ENCODE data around the gene SPTBN1. TPM values are rescaled to one million over a fixed set of nuclear protein-coding genes. Genes with fewer than 3 reads are reported as not detected.

SPTBN1 gene
- total RNA-seq, 1 donor from 2014 or later = 224 TPM

DNA sequence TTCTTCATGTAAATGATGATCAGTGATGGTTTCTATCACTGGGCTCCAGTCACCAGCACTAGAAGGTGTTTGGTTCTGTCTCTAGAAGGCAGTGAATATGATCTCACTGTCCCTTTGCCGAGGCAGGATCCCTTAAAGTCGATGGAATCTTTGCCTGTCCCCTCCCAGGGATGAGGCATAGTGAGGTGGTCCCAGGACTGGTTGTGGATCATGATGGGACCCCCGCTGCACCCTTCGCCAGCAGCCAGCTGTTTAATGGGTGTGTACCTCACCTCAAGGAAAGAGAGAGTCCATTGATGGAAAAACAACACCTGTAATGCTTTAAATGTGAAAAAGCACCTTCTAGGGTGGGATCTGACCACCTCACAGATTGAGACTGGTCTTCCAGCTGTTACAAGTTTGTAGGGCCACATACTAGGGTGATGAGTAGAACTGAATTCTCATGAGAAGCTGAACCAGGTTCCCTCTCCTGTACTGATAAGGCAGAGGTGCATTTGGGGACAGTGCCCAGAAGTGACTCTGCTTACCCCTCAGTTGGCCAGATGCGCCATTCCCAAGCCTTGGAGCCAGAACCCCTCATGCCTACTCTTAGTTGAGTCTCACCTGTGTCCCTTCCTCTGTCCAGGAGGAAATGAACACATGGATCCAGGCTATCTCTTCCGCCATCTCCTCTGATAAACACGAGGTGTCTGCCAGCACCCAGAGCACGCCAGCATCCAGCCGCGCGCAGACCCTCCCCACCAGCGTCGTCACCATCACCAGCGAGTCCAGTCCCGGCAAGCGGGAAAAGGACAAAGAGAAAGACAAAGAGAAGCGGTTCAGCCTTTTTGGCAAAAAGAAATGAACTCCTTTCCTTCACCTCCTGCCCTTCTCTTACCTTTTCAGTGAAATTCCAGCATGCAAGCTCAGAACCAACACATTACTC is 211.9 kb downstream of the SPTBN1 start:
- DNase-seq (ENCODE audit: low read depth) = no peak
- no peak overlapping the region for H3K4me3 ChIP-seq (ENCODE audit: low read depth, low read length)
- TF ChIP-seq, protein P1, sequence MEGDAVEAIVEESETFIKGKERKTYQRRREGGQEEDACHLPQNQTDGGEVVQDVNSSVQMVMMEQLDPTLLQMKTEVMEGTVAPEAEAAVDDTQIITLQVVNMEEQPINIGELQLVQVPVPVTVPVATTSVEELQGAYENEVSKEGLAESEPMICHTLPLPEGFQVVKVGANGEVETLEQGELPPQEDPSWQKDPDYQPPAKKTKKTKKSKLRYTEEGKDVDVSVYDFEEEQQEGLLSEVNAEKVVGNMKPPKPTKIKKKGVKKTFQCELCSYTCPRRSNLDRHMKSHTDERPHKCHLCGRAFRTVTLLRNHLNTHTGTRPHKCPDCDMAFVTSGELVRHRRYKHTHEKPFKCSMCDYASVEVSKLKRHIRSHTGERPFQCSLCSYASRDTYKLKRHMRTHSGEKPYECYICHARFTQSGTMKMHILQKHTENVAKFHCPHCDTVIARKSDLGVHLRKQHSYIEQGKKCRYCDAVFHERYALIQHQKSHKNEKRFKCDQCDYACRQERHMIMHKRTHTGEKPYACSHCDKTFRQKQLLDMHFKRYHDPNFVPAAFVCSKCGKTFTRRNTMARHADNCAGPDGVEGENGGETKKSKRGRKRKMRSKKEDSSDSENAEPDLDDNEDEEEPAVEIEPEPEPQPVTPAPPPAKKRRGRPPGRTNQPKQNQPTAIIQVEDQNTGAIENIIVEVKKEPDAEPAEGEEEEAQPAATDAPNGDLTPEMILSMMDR (conservative IDR thresholded peaks at IDR 0.05; ENCODE audit: low read depth, low read length) = no peak

DNA sequence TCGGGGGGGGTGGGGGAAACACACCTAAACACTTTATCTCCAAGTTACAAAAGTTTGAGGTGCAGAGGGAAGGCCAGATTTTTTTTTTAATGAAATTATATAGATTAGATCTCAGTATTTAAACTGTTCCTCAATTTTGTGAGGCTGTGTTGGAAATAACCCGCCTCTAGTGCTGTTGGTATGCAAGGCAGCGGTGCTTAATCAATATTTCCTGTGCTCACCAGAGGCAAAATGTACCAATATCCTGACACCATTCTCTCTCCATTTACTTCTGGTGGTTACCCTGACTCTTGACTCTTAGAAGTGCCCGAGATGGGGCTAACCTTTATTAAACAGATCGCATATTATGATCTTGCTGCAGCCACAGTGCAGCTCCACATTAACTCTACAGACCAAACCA is 212.6 kb downstream of the SPTBN1 start:
- no peak for DNase-seq (ENCODE audit: low read depth)
- H3K4me3 ChIP-seq (ENCODE audit: low read depth, low read length) = no peak overlapping the region
- TF ChIP-seq, protein P1 (conservative IDR thresholded peaks at IDR 0.05; ENCODE audit: low read depth, low read length) = no peak

DNA sequence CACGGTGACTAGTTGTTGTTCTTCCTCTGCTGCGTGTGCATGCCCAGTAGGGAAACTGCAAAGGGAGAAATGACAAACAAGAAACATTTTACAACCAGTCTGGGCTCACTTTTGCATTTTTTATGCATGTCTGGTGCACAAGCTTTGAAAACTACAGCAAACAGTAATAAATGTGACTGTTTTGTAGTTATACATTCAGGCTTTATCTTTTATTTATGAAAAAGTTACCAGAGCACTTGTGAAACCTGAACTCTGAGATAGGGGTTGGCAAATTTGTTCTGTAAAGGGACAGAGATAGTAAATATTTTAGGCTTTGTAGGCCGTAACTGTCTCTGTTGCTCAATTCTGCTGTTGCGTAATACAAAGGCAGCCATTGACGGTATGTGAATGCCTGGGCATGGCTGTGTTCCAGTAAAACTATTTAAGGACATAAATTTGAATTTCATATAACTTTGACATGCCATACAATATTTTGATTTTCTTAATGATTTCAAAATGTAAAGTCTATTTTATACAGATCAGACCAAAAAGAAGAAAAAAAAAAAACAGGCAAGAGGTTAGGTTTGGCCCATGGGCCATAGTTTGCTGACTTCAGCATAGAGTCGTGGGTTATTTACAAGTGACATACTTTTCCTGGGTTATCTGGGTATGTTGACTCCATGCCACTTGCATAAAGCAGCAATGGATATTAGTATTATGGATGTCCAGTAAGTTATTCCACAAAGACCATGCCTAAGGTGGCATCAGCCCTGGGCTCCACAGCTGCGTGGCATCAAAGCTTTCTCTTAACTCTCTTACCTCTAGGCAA is 213.8 kb downstream of the SPTBN1 start:
- no peak overlapping the region for H3K4me3 ChIP-seq (ENCODE audit: low read depth, low read length)
- TF ChIP-seq, protein P1 (conservative IDR thresholded peaks at IDR 0.05; ENCODE audit: low read depth, low read length) = no peak
- DNase-seq (ENCODE audit: low read depth) = no peak

DNA sequence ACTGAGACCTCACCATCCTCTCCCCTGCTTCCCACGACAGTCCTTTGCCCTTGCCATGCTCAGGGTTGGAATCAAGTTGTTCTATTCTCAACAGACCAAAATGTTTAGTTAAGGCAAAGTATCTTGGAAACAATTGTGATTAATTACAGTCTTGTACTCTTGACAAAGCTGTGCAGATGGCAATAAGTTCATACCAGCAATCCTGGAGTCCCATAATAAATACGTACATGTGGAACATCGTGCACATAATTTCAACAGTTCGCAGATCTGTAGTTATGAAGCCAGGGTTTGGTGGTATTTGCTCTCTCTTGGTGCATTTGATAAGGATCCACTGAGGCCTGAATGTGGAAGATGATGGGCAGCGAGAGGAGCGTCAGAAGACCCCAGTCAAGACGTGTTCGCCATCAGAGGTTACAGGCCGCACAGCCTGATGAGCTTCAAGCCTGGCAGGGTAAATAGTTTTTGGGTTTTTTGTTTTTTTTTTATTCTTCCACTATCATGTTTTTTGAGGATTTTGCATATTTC is 214.4 kb downstream of the SPTBN1 start:
- TF ChIP-seq, protein P1 (conservative IDR thresholded peaks at IDR 0.05; ENCODE audit: low read depth, low read length) = no peak
- no peak for DNase-seq (ENCODE audit: low read depth)
- H3K4me3 ChIP-seq (ENCODE audit: low read depth, low read length) = no peak overlapping the region

DNA sequence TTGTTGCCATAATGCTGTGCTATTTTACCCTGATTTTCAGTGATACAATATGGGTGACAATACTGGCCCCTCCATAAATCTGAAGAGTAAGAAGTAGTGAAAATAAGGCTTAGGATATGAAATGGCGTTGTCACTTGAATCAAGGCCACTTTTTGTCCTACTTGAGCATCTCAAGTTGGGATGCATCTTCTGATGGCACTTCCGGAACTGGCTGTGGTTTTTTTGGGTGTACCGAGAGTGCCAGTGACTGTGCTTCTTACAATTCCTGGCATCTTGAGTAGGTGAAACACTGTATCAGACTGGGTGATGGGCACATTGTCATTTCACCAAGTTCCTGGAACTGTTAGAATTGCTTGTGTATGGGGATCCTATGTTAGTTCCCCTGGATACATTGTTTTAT is 214.9 kb downstream of the SPTBN1 start:
- TF ChIP-seq, protein P1 (conservative IDR thresholded peaks at IDR 0.05; ENCODE audit: low read depth, low read length) = no peak
- no peak overlapping the region for H3K4me3 ChIP-seq (ENCODE audit: low read depth, low read length)
- DNase-seq (ENCODE audit: low read depth) = no peak

DNA sequence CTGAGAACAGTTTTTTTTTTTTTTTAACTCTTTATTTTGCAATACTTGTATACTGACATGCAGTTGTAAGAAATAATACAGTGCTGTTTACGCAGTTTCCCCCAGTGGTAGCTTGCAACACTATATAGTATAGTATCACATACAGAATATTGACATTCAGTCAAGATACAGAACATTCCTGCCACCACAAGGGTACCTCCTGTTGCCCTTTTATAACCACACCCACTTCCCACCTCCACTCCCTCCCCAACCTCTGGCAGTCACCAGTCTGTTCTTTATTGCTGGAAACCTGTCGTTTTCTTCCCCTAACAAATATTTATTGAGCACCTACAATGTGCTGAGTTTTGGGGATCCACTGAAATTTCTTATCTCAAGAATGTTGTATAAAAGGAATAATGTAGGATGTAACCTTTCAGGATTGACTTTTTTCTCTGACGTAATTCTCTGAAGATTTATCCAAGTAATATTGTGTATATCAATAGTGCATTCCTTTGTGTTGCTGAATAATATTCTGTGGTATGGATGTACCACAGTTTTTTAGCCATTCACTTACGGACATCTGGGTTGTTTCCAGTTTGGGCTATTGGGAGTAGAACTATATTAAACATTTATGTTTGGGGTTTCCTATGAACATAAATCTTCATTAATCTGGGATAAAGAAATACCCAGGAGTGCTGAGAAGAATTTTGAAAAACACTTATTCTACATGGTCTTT is 215.9 kb downstream of the SPTBN1 start:
- H3K4me3 ChIP-seq (ENCODE audit: low read depth, low read length) = no peak overlapping the region
- TF ChIP-seq, protein P1 (conservative IDR thresholded peaks at IDR 0.05; ENCODE audit: low read depth, low read length) = no peak
- no peak for DNase-seq (ENCODE audit: low read depth)

Measured in epithelial cell of proximal tubule (primary cell).